Right ventricle myocardium inferior (tissue), 1 donor: Measurements from ENCODE around the gene WFDC6. TPM values are rescaled to one million over a fixed set of nuclear protein-coding genes. Genes with fewer than 3 reads are reported as not detected.
"Not testable (repeated sequence)": the region's sequence is repeated elsewhere in the genome, so short reads cannot be mapped to it uniquely, and the experiment has no call there.

ENCODE experiments used
- ATAC-seq: fragments of 200-7000 bp; cut with Tn5 transposase; one replicate; pipeline ENCODE4 v1.9.1; 2020; ENCODE audit warnings: mild to moderate bottlenecking, moderate library complexity
- DNase-seq: peaks from one replicate; pipeline ENCODE4 v3.0.0; 2021; ENCODE audit errors: missing footprints
- intact Hi-C: fragments of 100-400 bp; cut with DNase I; formaldehyde crosslinking; loops from one replicate; pipeline ENCODE4 v1.11.0; 2022
- long read RNA-seq: library from polyadenylated mRNA; unstranded; transcript quantifications from one replicate; pipeline ENCODE4 v2.0.0, GENCODE V29; 2021
- total RNA-seq: library from RNA; stranded (reverse); fragmentation: NEBNext Ultra II Directional; extraction: Animal tissue kit (Norgen Biotek cat#: 25700); gene quantifications from one replicate; pipeline ENCODE4 v1.2.1, GENCODE V29; 2021
- donor health status: DM: no; HTN: yes; CAD: no; lungs with severe emphysema.

WFDC6 gene
- total RNA-seq, result not detected
- long read RNA-seq, result 0 reads

- ATAC-seq (no peak), DNase-seq (no peak)
- intact Hi-C loops, result no loop called here
Observed at GRCh38 chr20:45539382-45539781, at the start of gene WFDC6. Gene WFDC6, minus strand, starts transcription at chr20:45539482. Its CDS starts 75 bp downstream, at chr20:45539407.

- DNase-seq, result no peak
- intact Hi-C loops, result no loop called here
- ATAC-seq, result no peak
Observed at GRCh38 chr20:45588800-45589199, 49.5 kb upstream of the WFDC6 start.

GRCh38 chr20:45585986-45586385 lies 46.7 kb upstream of the WFDC6 start:
- DNase-seq, intact Hi-C loops, ATAC-seq: not testable (repeated sequence)

- DNase-seq, intact Hi-C loops, ATAC-seq: not testable (repeated sequence)
Observed at GRCh38 chr20:45584294-45584693, 45.0 kb upstream of the WFDC6 start.

GRCh38 chr20:45583502-45583901 lies 44.2 kb upstream of the WFDC6 start:
- no peak for ATAC-seq
- DNase-seq, result no peak
- intact Hi-C loops, result no loop called here

GRCh38 chr20:45581702-45582101 lies 42.4 kb upstream of the WFDC6 start:
- no peak for ATAC-seq
- intact Hi-C loops, result no loop called here
- DNase-seq, result no peak

GRCh38 chr20:45579184-45579583 lies 39.9 kb upstream of the WFDC6 start, which contains the start of gene WFDC8:
Gene WFDC8, minus strand, starts transcription at chr20:45579284. Its CDS starts 37 bp downstream, at chr20:45579247.
- intact Hi-C loops, result no loop called here
- DNase-seq (no peak), ATAC-seq (no peak)

- intact Hi-C loops, result no loop called here
- no peak for ATAC-seq
- no peak for DNase-seq
Observed at GRCh38 chr20:45578231-45578630, 38.9 kb upstream of the WFDC6 start.

- DNase-seq (no peak), ATAC-seq (no peak)
- intact Hi-C loops, result no loop called here
Observed at GRCh38 chr20:45576995-45577394, 37.7 kb upstream of the WFDC6 start.

GRCh38 chr20:45575931-45576330 lies 36.6 kb upstream of the WFDC6 start:
- DNase-seq, result no peak
- intact Hi-C loops, result no loop called here
- no peak for ATAC-seq

- not testable (repeated sequence) for ATAC-seq, DNase-seq
Observed at GRCh38 chr20:45569650-45570049, 30.4 kb upstream of the WFDC6 start.

GRCh38 chr20:45564760-45565276 lies 25.5 kb upstream of the WFDC6 start:
- intact Hi-C loops, result no loop called here

More at GRCh38 chr20:45569650-45570049, 30.4 kb upstream of the WFDC6 start:
- intact Hi-C loops, result not testable (repeated sequence)

GRCh38 chr20:45555198-45555597 lies 15.9 kb upstream of the WFDC6 start:
- no peak for DNase-seq
- no peak for ATAC-seq
- intact Hi-C loops, result no loop called here

More at GRCh38 chr20:45564760-45565276, 25.5 kb upstream of the WFDC6 start:
- ATAC-seq (no peak), DNase-seq (no peak)

- DNase-seq, result no peak
- ATAC-seq, result no peak
- intact Hi-C loops, result no loop called here
Observed at GRCh38 chr20:45552456-45552855, 13.2 kb upstream of the WFDC6 start.

GRCh38 chr20:45550765-45551164 lies 11.5 kb upstream of the WFDC6 start:
- intact Hi-C loops, result no loop called here
- ATAC-seq, result no peak
- DNase-seq, result no peak

GRCh38 chr20:45548410-45548809 lies 9.1 kb upstream of the WFDC6 start:
- intact Hi-C loops, result no loop called here
- no peak for DNase-seq
- no peak for ATAC-seq

GRCh38 chr20:45547206-45547770 lies 8.0 kb upstream of the WFDC6 start, which contains the start of gene EPPIN:
Gene EPPIN, minus strand, starts transcription at chr20:45547401. Its CDS starts 44 bp downstream, at chr20:45547357.
- intact Hi-C loops, result no loop called here
- ATAC-seq (no peak), DNase-seq (no peak)

GRCh38 chr20:45545754-45546453 lies 6.6 kb upstream of the WFDC6 start:
- intact Hi-C loops, result no loop called here
- ATAC-seq (no peak), DNase-seq (no peak)

GRCh38 chr20:45545351-45545750 lies 6.1 kb upstream of the WFDC6 start:
- ATAC-seq (no peak), DNase-seq (no peak)
- intact Hi-C loops, result no loop called here

- no peak for ATAC-seq
- intact Hi-C loops, result no loop called here
- DNase-seq, result no peak
Observed at GRCh38 chr20:45538209-45538799, 978 bp downstream of the WFDC6 start.
